MM.1S (cell line): Measurements from ENCODE around the gene CAD.

ENCODE experiments used
- CTCF ChIP-seq: fragments of 300-600 bp; sonication (generic); IDR thresholded peaks from 2 replicates; pipeline ENCODE4 v1.5.1; 2016; ENCODE audit warnings: antibody characterized with exemption, low read length, mixed read lengths
- EZH2 ChIP-seq: fragments of 300-600 bp; sonication (generic); optimal IDR thresholded peaks from 2 replicates; pipeline ENCODE3; 2017; ENCODE audit warnings: low read depth, mild to moderate bottlenecking, antibody characterized with exemption, low read length, mixed read lengths
- EZH2phosphoT487 ChIP-seq: fragments of 300-600 bp; sonication (generic); IDR thresholded peaks from 2 replicates; pipeline ENCODE4 v1.6.1; 2018; ENCODE audit warnings: antibody characterized with exemption, low read length

GRCh38 chr2:27261241-27261925 is 44.2 kb downstream of the CAD start:
- TF ChIP-seq EZH2, result no peak
- no peak for TF ChIP-seq CTCF
- TF ChIP-seq EZH2phosphoT487, result no peak
